Measurements from ENCODE around the gene MAST1.
A peak's percentile ranks its signal among the peaks of the same experiment; 100 is the strongest.

Gene MAST1

GRCh38 chr19:12806242-12807081 lies 31.9 kb upstream of the MAST1 start, which contains the start of gene RNASEH2A (continued):
- TF ChIP-seq HIC1 (tag by site-specific recombination; IDR thresholded peaks at IDR 0.05) (peak; percentile 48; the same call in 1 of the 2 replicates), FEZF1 (tag by site-specific recombination; IDR thresholded peaks at IDR 0.05) (no peak), ZSCAN18 (tag by site-specific recombination; IDR thresholded peaks at IDR 0.05) (0 out of 2 replicates have a peak, but pooled peaks have one; percentile 41), ZNF518A (tag by site-specific recombination; conservative IDR thresholded peaks at IDR 0.05; ENCODE audit: low read depth) (peak; percentile 43), ZFP41 (tag by site-specific recombination; IDR thresholded peaks at IDR 0.05; ENCODE audit: borderline replicate concordance) (no peak), GLI4 (tag by site-specific recombination; IDR thresholded peaks at IDR 0.05) (no peak), ZNF473 (tag by site-specific recombination; IDR thresholded peaks at IDR 0.05) (no peak), ZSCAN30 (tag by site-specific recombination; IDR thresholded peaks at IDR 0.05) (peak; percentile 35; the same call in 1 of the 2 replicates), ZBTB20 (tag by site-specific recombination; IDR thresholded peaks at IDR 0.05) (peak; percentile 99), ZNF596 (tag by site-specific recombination; IDR thresholded peaks at IDR 0.05) (no peak), ZNF561 (tag by site-specific recombination; IDR thresholded peaks at IDR 0.05; ENCODE audit: borderline replicate concordance) (peak; percentile 98), ZNF416 (tag by site-specific recombination; IDR thresholded peaks at IDR 0.05) (0 out of 2 replicates have a peak, but pooled peaks have one; percentile 40), ZNF558 (tag by site-specific recombination; IDR thresholded peaks at IDR 0.05) (no peak), ZNF621 (tag by site-specific recombination; IDR thresholded peaks at IDR 0.05) (no peak), ZIC2 (tag by site-specific recombination; IDR thresholded peaks at IDR 0.05) (peak; percentile 73), IKZF3 (tag by site-specific recombination; IDR thresholded peaks at IDR 0.05) (0 out of 2 replicates have a peak, but pooled peaks have one; percentile 2), ZNF311 (tag by site-specific recombination; IDR thresholded peaks at IDR 0.05; ENCODE audit: borderline replicate concordance) (no peak), ZNF830 (tag by site-specific recombination; IDR thresholded peaks at IDR 0.05; ENCODE audit: low read depth) (no peak), ZNF175 (tag by site-specific recombination; IDR thresholded peaks at IDR 0.05) (no peak), BCL11B (tag by site-specific recombination; IDR thresholded peaks at IDR 0.05; ENCODE audit: low read depth) (peak; percentile 72; the same call in 1 of the 2 replicates), ZNF302 (tag by site-specific recombination; IDR thresholded peaks at IDR 0.05; ENCODE audit: low read depth) (no peak), ZNF280D (tag by site-specific recombination; IDR thresholded peaks at IDR 0.05) (no peak), ZNF404 (tag by site-specific recombination; IDR thresholded peaks at IDR 0.05) (no peak), ZNF677 (tag by site-specific recombination; IDR thresholded peaks at IDR 0.05) (no peak), ZNF76 (tag by site-specific recombination; IDR thresholded peaks at IDR 0.05; ENCODE audit: borderline replicate concordance, low read depth) (peak; percentile 92; the same call in 1 of the 2 replicates), MZF1 (tag by site-specific recombination; IDR thresholded peaks at IDR 0.05; ENCODE audit: borderline replicate concordance) (no peak)
